Heart right ventricle (tissue), 16 donors: ENCODE results near the gene C2orf78. TPM values are rescaled to one million over a fixed set of nuclear protein-coding genes. Genes with fewer than 3 reads are reported as not detected.
A peak's percentile ranks its signal among the peaks of the same experiment; 100 is the strongest.

Source experiments
- ATAC-seq, 8 donors: fragments of 200-7000 bp; cut with Tn5 transposase; one replicate each; pipeline ENCODE4 v1.9.1; 2020; ENCODE audit warnings: mild to moderate bottlenecking in 8 of 8, moderate library complexity in 8 of 8, moderate number of reproducible peaks in 1 of 8
- DNase-seq, 2 donors: peaks; one replicate each; pipeline ENCODE4 v3.0.0-alpha.2; 2020
- H3K27ac ChIP-seq, 10 donors: fragments of 200-600 bp; sonication (generic) in 2 of 10; one replicate each; pipeline versions ENCODE4 v1.5.0 to v1.8.0; 2020 to 2022; ENCODE audit warnings: mild to moderate bottlenecking in 3 of 10
- H3K27me3 ChIP-seq, 7 donors: fragments of 200-600 bp; one replicate each; pipeline ENCODE4 v1.8.0; 2021 to 2022; ENCODE audit warnings: mild to moderate bottlenecking in 2 of 7
- H3K36me3 ChIP-seq, 9 donors: fragments of 200-600 bp; sonication (generic) in 1 of 9; one replicate each; pipeline versions ENCODE4 v1.5.0 to v1.8.0; 2020 to 2022; ENCODE audit warnings: mild to moderate bottlenecking in 2 of 9
- H3K4me1 ChIP-seq, 9 donors: fragments of 200-600 bp; sonication (generic) in 1 of 9; one replicate each; pipeline versions ENCODE4 v1.5.0 to v1.8.0; 2020 to 2022; ENCODE audit warnings: mild to moderate bottlenecking in 4 of 9
- H3K4me3 ChIP-seq, 10 donors: fragments of 200-600 bp; sonication (generic) in 2 of 10; one replicate each; pipeline versions ENCODE4 v1.5.0 to v1.8.0; 2020 to 2022; ENCODE audit warnings: mild to moderate bottlenecking in 7 of 10, moderate library complexity in 2 of 10
- H3K9me3 ChIP-seq, 11 donors: fragments of 200-600 bp in 10 of 11; sonication (generic) in 2 of 11; one replicate each; pipeline versions ENCODE4 v1.5.0 to v1.8.0; 2013 to 2022; ENCODE audit warnings: mild to moderate bottlenecking in 2 of 11, control low read depth in 1 of 11, moderate library complexity in 1 of 11
- CTCF ChIP-seq, 9 donors: fragments of 200-600 bp; sonication (generic) in 2 of 9; IDR thresholded peaks; one replicate each; pipeline versions ENCODE4 v1.5.0 to v1.8.0; 2021 to 2022; ENCODE audit warnings: antibody characterized with exemption in 9 of 9, mild to moderate bottlenecking in 5 of 9, moderate library complexity in 1 of 9
- WGBS, 2 donors: extraction: QIAGEN DNeasy Blood & Tissue Kit; methylation state at CpG; one replicate each; pipeline ENCODE4 v1.1.7; 2013; ENCODE audit warnings: inconsistent platforms in 1 of 2; 5-methylcytosine and 5-hydroxymethylcytosine counted together
- intact Hi-C, 10 donors: fragments of 100-400 bp; cut with DNase I; formaldehyde crosslinking; loops; one replicate each; pipeline versions ENCODE4 v1.11.1 to v1.14.2; 2022
- polyA plus RNA-seq, 2 donors: library from polyadenylated mRNA; stranded (reverse); fragments of 200-250 nt; gene quantifications; one replicate each; pipeline ENCODE4 v1.2.3, GENCODE V29; 2013
- total RNA-seq, 10 donors: library from RNA; stranded (reverse); fragmentation: NEBNext Ultra II Directional in 3 of 10; extraction: Animal tissue kit (Norgen Biotek cat#: 25700) in 3 of 10; gene quantifications; one replicate each; pipeline versions ENCODE4 v1.2.1 to v1.2.4, GENCODE V29; 2021 to 2023
- donor health status: Arrhythmogenic right ventricular cardiomyopathy.
- donor health status: ischemic (EF 13 %, LVEDD 7.1; RV severe dilation, severe dysfunction).
- donor health status: healthy with polysubstance abuse.
- donor health status: DM: no; HTN: yes; CAD: no.
- donor health status: DM: no; HTN: no; CAD: no.
- donor health status: ischemic (EF 25% LVEDD 6.9; RV normal size, moderate dysfunction).
- donor health status: ischemic (EF 25% LVEDD 5.7; RV mildly dilated, moderate dysfunction).
- donor health status: healthy.
- donor health status: DM: yes; HTN: yes; CAD: no.
- donor health status: Ischemic cardiomyopathy.
- donor health status: ischemic (EF 35%, LVEDD 5.7; RV mildly dilated, moderate dysfunction).
- donor health status: nonischemic (EF 11% LVEDD 7.7; RV severe dilation, severe dysfunction).
- donor health status: DM: yes; HTN: yes; CAD: no.
- donor health status: PGD.
- donor health status: ischemic (EF 29% LVEDD 5.4; RV normal size, mild dysfunction).
- donor health status: nonischemic (EF 23%, LVEDD 6.1; RV moderate dilation, normal function).

The C2orf78 gene
- total and polyA plus RNA-seq, 12 donors: not detected

GRCh38 chr2:73830871-73831401, 47.0 kb downstream of the C2orf78 start:
- Histone ChIP-seq H3K27me3 (no peaks in the 10 kb centered on the region), H3K4me3 (no peak overlapping the region), H3K9me3 (no peaks in the 10 kb centered on the region), H3K27ac (peak overlapping the region in 1 of 10 donors; percentile 44), H3K4me1 (peaks cover 0 to 41% (median 24%) of the 10 kb centered on the region in 9 donors), H3K36me3 (peaks cover 0 to 53% (median 0%) of the 10 kb centered on the region in 9 donors)
- TF ChIP-seq CTCF (IDR thresholded peaks at IDR 0.05): no peak
- DNase-seq: no peak
- no peak for ATAC-seq
- intact Hi-C loops: loop anchor here in 1 of 10 donors (10.0 kb wide), 1 partner anchor 94 kb away; the partner anchor contains the start of gene DGUOK
- 89% methylated on average over 11 of the region's 11 CpGs for WGBS, 2 donors

GRCh38 chr2:73832930-73833329, 48.9 kb downstream of the C2orf78 start:
- Histone ChIP-seq H3K9me3 (no peaks in the 10 kb centered on the region), H3K36me3 (peaks cover 0 to 61% (median 6%) of the 10 kb centered on the region in 9 donors), H3K27me3 (no peaks in the 10 kb centered on the region), H3K27ac (peak overlapping the region in 2 of 10 donors; percentile 1 to 54), H3K4me1 (peaks cover 0 to 49% (median 23%) of the 10 kb centered on the region in 9 donors), H3K4me3 (no peak overlapping the region)
- intact Hi-C loops: loop anchor here in 1 of 10 donors (10.0 kb wide), 1 partner anchor 92 kb away; the partner anchor contains the start of gene DGUOK
- DNase-seq (no peak), ATAC-seq (peak in 1 of 8 donors; percentile 29)
- TF ChIP-seq CTCF (IDR thresholded peaks at IDR 0.05): no peak

DNA sequence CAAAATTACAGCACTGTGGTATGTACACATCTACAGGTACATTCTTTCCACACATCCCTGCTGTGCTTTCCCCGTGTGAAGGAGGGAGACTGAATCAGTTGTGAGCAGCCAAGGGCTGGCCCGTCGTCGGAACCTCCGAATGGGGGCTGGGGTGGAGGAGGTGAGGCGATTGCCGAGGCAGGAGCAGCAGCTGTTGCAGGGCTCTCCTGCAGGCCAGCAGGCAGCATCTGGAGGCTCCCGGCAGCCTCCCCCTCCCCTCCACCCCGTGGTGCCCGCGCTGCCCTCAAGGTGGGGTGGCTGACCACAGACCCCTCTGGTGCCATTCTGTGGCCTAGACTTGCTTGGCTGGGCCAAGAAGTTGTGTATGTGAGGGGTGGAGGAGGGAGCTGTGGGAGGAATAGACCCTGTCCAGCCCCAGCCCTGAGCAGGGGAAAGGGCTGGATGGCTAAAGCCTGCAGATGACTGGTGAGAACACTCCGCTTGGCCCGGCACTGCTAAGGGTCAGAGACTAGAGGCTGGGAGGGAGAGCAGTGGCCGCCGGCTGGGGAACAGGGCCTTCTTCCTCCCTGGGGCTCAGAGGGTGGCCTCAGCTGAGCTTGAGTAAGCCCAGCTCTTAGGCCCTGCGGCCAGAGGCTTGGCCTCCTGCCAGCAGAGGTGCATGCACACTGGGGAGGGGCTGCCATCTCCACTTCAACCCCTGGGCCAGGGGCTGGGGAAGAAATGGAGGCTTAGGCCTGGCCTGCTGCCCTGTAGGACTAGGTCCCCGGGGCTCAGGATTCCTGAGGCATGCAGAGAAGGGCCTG, 52.4 kb downstream of the C2orf78 start:
- Histone ChIP-seq H3K9me3 (no peaks in the 10 kb centered on the region), H3K4me1 (peaks cover 0 to 37% (median 12%) of the 10 kb centered on the region in 9 donors), H3K36me3 (peaks cover 0 to 67% (median 10%) of the 10 kb centered on the region in 9 donors), H3K27me3 (no peaks in the 10 kb centered on the region), H3K27ac (peak overlapping the region in 1 of 10 donors; percentile 2), H3K4me3 (no peak overlapping the region)
- intact Hi-C loops: loop anchor here in 1 of 10 donors (10.0 kb wide), 1 partner anchor 88 kb away; the partner anchor contains the start of gene DGUOK
- peak in 1 of 2 donors; percentile 18 for DNase-seq
- peak in 4 of 8 donors; percentile 18 to 42 (median 24) for ATAC-seq
- 82 to 84% methylated on average over 17 of the region's 17 CpGs for WGBS, 2 donors
- no peak for TF ChIP-seq CTCF (IDR thresholded peaks at IDR 0.05)

DNA sequence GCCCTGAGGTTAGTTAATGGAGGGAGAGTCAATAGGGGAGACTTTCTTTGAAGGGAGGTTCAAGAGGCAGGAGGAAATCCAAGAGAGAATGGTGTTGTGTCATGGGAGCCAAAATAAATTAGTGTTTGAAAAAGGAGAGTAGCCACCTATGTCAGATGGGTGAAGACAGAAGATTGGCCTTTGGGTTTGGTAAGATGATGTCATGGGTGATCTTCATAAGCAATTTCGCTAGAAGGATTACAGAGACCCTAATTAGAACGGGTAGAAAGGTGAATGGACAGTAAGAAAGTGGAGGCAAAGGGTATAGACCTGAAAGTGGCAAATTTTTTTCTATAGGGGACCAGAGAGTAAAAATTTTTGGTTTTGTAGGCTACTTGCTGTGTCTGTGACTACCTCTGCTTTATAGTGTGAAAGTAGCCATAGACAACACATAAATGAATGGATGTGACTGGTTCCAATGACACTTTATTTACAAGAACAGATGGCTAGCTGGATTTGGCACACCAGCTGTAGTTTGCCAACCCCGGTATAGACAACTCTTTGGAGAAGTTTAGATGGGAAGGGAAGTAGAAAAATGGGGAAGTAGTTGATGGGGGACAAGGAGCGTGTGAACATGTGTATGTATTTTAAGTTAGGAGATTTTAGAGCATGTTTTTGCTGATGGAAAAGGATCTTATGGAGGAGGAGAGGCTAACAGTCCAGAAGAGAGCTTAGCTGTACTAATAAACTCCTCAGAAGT, 54.0 kb downstream of the C2orf78 start:
- H3K36me3 ChIP-seq: peaks cover 0 to 62% (median 10%) of the 10 kb centered on the region in 9 donors
- WGBS, 2 donors: 86 to 91% methylated on average over 4 of the region's 4 CpGs
- H3K27ac ChIP-seq: peak overlapping the region in 2 of 10 donors; percentile 6 to 33
- no peak overlapping the region for H3K4me3 ChIP-seq
- no peaks in the 10 kb centered on the region for H3K27me3 ChIP-seq
- peaks cover 0 to 28% (median 9%) of the 10 kb centered on the region in 9 donors for H3K4me1 ChIP-seq
- DNase-seq (no peak), ATAC-seq (no peak)
- TF ChIP-seq CTCF (IDR thresholded peaks at IDR 0.05): no peak
- intact Hi-C loops: loop anchor here in 1 of 10 donors (10.0 kb wide), 1 partner anchor 87 kb away; the partner anchor contains the start of gene DGUOK
- no peaks in the 10 kb centered on the region for H3K9me3 ChIP-seq
